GM13976 (cell line): ENCODE results near the gene MEX3D.

Experiments used
- DNase-seq: peaks from one replicate; pipeline ENCODE4 v3.0.0; 2012; ENCODE audit warnings: low spot score
- CTCF ChIP-seq: IDR thresholded peaks from 2 replicates; pipeline ENCODE4 v1.5.1; 2012; ENCODE audit warnings: borderline replicate concordance, mild to moderate bottlenecking; ENCODE audit not compliant: insufficient read depth; ENCODE audit errors: extremely low read depth, missing control alignments, control extremely low read depth
- in situ Hi-C: fragments of 300-500 bp; cut with MboI; formaldehyde crosslinking; loops from one replicate; pipeline ENCODE4 v1.12.0; 2022; ENCODE audit warnings: low sequenced_read_pairs, mixed read lengths, inconsistent platforms; ENCODE audit not compliant: unreplicated experiment

Gene MEX3D

GRCh38 chr19:1577090-1577928, 9.2 kb upstream of the MEX3D start:
- no peak for DNase-seq
- TF ChIP-seq CTCF: no peak
- in situ Hi-C loops: no loop called here

GRCh38 chr19:1576242-1577089, 8.3 kb upstream of the MEX3D start:
- in situ Hi-C loops: no loop called here
- no peak for DNase-seq
- no peak for TF ChIP-seq CTCF

- DNase-seq: no peak
- no peak for TF ChIP-seq CTCF
- in situ Hi-C loops: no loop called here
Observed at GRCh38 chr19:1575323-1576241, 7.5 kb upstream of the MEX3D start.

GRCh38 chr19:1574354-1575136, 6.4 kb upstream of the MEX3D start:
- TF ChIP-seq CTCF: no peak
- in situ Hi-C loops: no loop called here
- DNase-seq: no peak

GRCh38 chr19:1572795-1573194, 4.7 kb upstream of the MEX3D start:
- in situ Hi-C loops: no loop called here
- DNase-seq: no peak
- TF ChIP-seq CTCF: no peak
